Measurements from ENCODE around the gene ZBTB40.

The ZBTB40 gene

GRCh38 chr1:22508329-22508728 lies 56.7 kb downstream of the ZBTB40 start:
- TF ChIP-seq ZBTB6 (tag by site-specific recombination; IDR thresholded peaks at IDR 0.05) (peak; percentile 82; the same call in 1 of the 2 replicates), PRDM4 (tag by site-specific recombination; IDR thresholded peaks at IDR 0.05) (peak; percentile 21; the same call in 1 of the 2 replicates), ZBTB44 (tag by site-specific recombination; IDR thresholded peaks at IDR 0.05) (peak; percentile 60; the same call in 1 of the 2 replicates), ZNF302 (tag by site-specific recombination; IDR thresholded peaks at IDR 0.05; ENCODE audit: low read depth) (no peak), PRDM1 (tag by site-specific recombination; IDR thresholded peaks at IDR 0.05) (0 out of 2 replicates have a peak, but pooled peaks have one; percentile 25), OSR2 (tag by site-specific recombination; IDR thresholded peaks at IDR 0.05) (peak; percentile 50; the same call in 1 of the 2 replicates), PRDM6 (tag by site-specific recombination; IDR thresholded peaks at IDR 0.05) (peak; percentile 72), ZNF664 (tag by site-specific recombination; IDR thresholded peaks at IDR 0.05) (no peak)
- Histone ChIP-seq H3K27ac (ENCODE audit: extremely low read depth, low read depth, low read length) (no peak overlapping the region), H3K4me3 (ENCODE audit: low read depth, low read length) (no peak overlapping the region), H3K4me1 (ENCODE audit: control insufficient read depth, insufficient read depth, low read length) (peaks cover 5% of the 10 kb centered on the region; the same call in 1 of the 2 replicates), H3K36me3 (ENCODE audit: control insufficient read depth in 2 of 2, insufficient read depth in 1 of 2, low read length in 2 of 2) (peaks cover 0 to 56% of the 10 kb centered on the region in 2 experiments; a peak in 2 of 3 replicates), H3K9me3 (ENCODE audit: control insufficient read depth, insufficient read depth, low read depth, low read length) (no peaks in the 10 kb centered on the region)
- POLR2A ChIA-PET: no interaction called here
- CTCF ChIA-PET: interaction anchor here (0.7 to 1.1 kb wide), 2 partner anchors 34 to 140 kb away, joined by 3 read pairs; no protein-coding TSS in a partner anchor

GRCh38 chr1:22508991-22509390 lies 57.3 kb downstream of the ZBTB40 start:
- no peak for TF ChIP-seq ZBTB44 (tag by site-specific recombination; IDR thresholded peaks at IDR 0.05)
- TF ChIP-seq CTCF (tag by site-specific recombination; IDR thresholded peaks at IDR 0.05): no peak
- TF ChIP-seq ZNF488 (tag by site-specific recombination; IDR thresholded peaks at IDR 0.05): no peak
- TF ChIP-seq ZNF2 (tag by site-specific recombination; IDR thresholded peaks at IDR 0.05): no peak
- no peak for TF ChIP-seq EGR2 (tag by site-specific recombination; IDR thresholded peaks at IDR 0.05; ENCODE audit: low read depth)
- TF ChIP-seq KLF8 (tag by site-specific recombination; IDR thresholded peaks at IDR 0.05): no peak
- no peak for TF ChIP-seq ZNF24 (tag by site-specific recombination; IDR thresholded peaks at IDR 0.05)
- TF ChIP-seq ZNF26 (tag by site-specific recombination; IDR thresholded peaks at IDR 0.05): no peak
- TF ChIP-seq ZNF529 (tag by site-specific recombination; IDR thresholded peaks at IDR 0.05; ENCODE audit: insufficient replicate concordance): no peak
- no peak for TF ChIP-seq ZNF548 (tag by site-specific recombination; IDR thresholded peaks at IDR 0.05)
- TF ChIP-seq ZNF169 (tag by site-specific recombination; IDR thresholded peaks at IDR 0.05): no peak
- TF ChIP-seq ZNF16 (tag by site-specific recombination; IDR thresholded peaks at IDR 0.05; ENCODE audit: low read depth): no peak
- TF ChIP-seq ZXDB (tag by site-specific recombination; IDR thresholded peaks at IDR 0.05): no peak
- TF ChIP-seq ZNF48 (tag by site-specific recombination; IDR thresholded peaks at IDR 0.05): no peak
- Histone ChIP-seq H3K36me3 (ENCODE audit: control insufficient read depth in 2 of 2, insufficient read depth in 1 of 2, low read length in 2 of 2) (peaks cover 0 to 60% of the 10 kb centered on the region in 2 experiments; a peak in 2 of 3 replicates), H3K9me3 (ENCODE audit: control insufficient read depth, insufficient read depth, low read depth, low read length) (no peaks in the 10 kb centered on the region), H3K4me1 (ENCODE audit: control insufficient read depth, insufficient read depth, low read length) (peaks cover 5% of the 10 kb centered on the region; the same call in 1 of the 2 replicates), H3K27ac (ENCODE audit: extremely low read depth, low read depth, low read length) (no peak overlapping the region), H3K4me3 (ENCODE audit: low read depth, low read length) (no peak overlapping the region)
- ChIA-PET POLR2A (no interaction called here), CTCF (interaction anchor here (0.7 to 1.1 kb wide), 2 partner anchors 35 to 139 kb away, joined by 3 read pairs; no protein-coding TSS in a partner anchor)
